HL-60 (cell line): ENCODE results near the gene ANO7.

Experiments used
- DNase-seq, 2 experiments: peaks; one replicate each; pipeline ENCODE4 v3.0.0-alpha.2; 2010 to 2020; ENCODE audit warnings: low read depth in 1 of 2, low spot score in 1 of 2
- H3K27ac ChIP-seq: fragments of 250-450 bp; sonication (Bioruptor Pico); replicated peaks from 2 replicates; pipeline ENCODE4 v1.5.1; 2020; ENCODE audit warnings: mild to moderate bottlenecking, moderate library complexity
- H3K27me3 ChIP-seq: fragments of 250-450 bp; sonication (Bioruptor Pico); 2 replicates; pipeline ENCODE4 v1.5.1; 2021; ENCODE audit warnings: mild to moderate bottlenecking, moderate library complexity; ENCODE audit not compliant: insufficient read depth, poor library complexity, severe bottlenecking
- H3K4me3 ChIP-seq: replicated peaks from 2 replicates; pipeline ENCODE4 v1.5.1; 2011; ENCODE audit warnings: mild to moderate bottlenecking, control low read depth, low read length; ENCODE audit not compliant: insufficient read depth
- GABPA ChIP-seq: IDR thresholded peaks from 2 replicates; pipeline ENCODE4 v1.6.1; 2012; ENCODE audit warnings: low read depth
- POLR2AphosphoS5 ChIP-seq: IDR thresholded peaks from 2 replicates; pipeline ENCODE4 v1.6.1; 2012; ENCODE audit warnings: low read depth
- SPI1 ChIP-seq: IDR thresholded peaks from 2 replicates; pipeline ENCODE4 v1.6.1; 2012; ENCODE audit warnings: low read depth, mild to moderate bottlenecking, borderline replicate concordance
- TF ChIP-seq, protein P1 (sequence below): IDR thresholded peaks from one replicate; pipeline ENCODE4 v1.5.1; 2011; ENCODE audit warnings: low read length, control low read depth, inconsistent platforms; ENCODE audit not compliant: insufficient read depth
- TF ChIP-seq, protein P2 (sequence below): IDR thresholded peaks from 2 replicates; pipeline ENCODE4 v1.6.1; 2012; ENCODE audit warnings: low read depth; ENCODE audit not compliant: insufficient replicate concordance

The ANO7 gene

DNA sequence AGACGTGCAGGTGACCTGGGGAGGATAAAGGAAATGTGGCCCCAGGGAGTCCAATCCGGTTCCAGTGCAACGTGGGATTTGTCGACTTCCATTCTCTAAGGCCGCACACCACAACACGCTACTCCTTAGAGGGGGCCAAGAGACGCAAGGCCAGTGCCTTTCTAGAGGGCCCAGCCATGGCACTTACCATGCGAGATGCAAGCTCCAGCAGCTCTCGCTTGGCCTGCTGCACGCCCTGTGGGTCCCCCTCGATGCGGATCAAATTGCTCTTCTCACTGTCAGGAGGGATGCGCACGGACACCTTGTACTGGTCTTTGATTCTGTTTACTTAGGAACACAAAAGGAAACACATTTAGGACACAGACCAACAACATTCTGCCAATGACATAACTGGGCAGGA lies 61.2 kb downstream of the ANO7 start:
- no peak for TF ChIP-seq SPI1
- TF ChIP-seq GABPA = no peak
- TF ChIP-seq, protein P1, sequence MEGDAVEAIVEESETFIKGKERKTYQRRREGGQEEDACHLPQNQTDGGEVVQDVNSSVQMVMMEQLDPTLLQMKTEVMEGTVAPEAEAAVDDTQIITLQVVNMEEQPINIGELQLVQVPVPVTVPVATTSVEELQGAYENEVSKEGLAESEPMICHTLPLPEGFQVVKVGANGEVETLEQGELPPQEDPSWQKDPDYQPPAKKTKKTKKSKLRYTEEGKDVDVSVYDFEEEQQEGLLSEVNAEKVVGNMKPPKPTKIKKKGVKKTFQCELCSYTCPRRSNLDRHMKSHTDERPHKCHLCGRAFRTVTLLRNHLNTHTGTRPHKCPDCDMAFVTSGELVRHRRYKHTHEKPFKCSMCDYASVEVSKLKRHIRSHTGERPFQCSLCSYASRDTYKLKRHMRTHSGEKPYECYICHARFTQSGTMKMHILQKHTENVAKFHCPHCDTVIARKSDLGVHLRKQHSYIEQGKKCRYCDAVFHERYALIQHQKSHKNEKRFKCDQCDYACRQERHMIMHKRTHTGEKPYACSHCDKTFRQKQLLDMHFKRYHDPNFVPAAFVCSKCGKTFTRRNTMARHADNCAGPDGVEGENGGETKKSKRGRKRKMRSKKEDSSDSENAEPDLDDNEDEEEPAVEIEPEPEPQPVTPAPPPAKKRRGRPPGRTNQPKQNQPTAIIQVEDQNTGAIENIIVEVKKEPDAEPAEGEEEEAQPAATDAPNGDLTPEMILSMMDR = no peak
- no peak for TF ChIP-seq POLR2AphosphoS5
- TF ChIP-seq, protein P2, sequence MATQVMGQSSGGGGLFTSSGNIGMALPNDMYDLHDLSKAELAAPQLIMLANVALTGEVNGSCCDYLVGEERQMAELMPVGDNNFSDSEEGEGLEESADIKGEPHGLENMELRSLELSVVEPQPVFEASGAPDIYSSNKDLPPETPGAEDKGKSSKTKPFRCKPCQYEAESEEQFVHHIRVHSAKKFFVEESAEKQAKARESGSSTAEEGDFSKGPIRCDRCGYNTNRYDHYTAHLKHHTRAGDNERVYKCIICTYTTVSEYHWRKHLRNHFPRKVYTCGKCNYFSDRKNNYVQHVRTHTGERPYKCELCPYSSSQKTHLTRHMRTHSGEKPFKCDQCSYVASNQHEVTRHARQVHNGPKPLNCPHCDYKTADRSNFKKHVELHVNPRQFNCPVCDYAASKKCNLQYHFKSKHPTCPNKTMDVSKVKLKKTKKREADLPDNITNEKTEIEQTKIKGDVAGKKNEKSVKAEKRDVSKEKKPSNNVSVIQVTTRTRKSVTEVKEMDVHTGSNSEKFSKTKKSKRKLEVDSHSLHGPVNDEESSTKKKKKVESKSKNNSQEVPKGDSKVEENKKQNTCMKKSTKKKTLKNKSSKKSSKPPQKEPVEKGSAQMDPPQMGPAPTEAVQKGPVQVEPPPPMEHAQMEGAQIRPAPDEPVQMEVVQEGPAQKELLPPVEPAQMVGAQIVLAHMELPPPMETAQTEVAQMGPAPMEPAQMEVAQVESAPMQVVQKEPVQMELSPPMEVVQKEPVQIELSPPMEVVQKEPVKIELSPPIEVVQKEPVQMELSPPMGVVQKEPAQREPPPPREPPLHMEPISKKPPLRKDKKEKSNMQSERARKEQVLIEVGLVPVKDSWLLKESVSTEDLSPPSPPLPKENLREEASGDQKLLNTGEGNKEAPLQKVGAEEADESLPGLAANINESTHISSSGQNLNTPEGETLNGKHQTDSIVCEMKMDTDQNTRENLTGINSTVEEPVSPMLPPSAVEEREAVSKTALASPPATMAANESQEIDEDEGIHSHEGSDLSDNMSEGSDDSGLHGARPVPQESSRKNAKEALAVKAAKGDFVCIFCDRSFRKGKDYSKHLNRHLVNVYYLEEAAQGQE = no peak
- Histone ChIP-seq H3K4me3 (no peak overlapping the region), H3K27me3 (no peaks in the 10 kb centered on the region), H3K27ac (no peak overlapping the region)
- DNase-seq = no peak

DNA sequence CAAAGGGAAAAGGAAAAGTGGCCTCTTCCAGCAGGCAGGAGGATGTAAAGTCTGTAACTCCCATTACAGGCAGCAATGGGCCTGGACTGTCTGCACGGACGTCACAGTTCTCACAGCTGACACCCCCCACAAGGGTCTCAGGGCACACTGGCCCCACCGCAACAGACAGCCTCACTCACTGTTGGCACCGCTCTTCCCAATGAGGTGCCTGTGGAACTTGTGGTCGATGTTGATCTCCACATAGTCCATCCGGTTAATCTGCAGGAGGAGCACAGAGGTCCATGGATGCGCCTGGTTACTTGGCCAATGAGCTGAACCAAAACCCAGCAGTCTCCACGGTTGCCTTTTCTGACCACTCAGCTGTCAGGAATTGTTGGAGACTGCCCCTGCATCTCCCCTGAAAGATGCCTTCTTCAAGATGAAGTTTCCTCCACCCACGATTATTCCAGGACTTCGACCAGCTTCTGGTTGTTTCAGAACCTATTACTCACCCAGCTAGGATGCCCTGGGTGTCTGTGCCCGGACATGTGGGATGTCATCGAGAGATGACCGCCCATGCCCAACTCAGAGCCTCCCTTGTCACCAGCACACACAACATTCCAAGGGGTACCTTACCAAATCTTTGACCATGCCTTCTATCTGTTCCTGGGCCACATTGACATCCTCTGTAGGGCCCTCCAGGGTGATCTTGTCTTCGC lies 64.5 kb downstream of the ANO7 start:
- no peak for DNase-seq

DNA sequence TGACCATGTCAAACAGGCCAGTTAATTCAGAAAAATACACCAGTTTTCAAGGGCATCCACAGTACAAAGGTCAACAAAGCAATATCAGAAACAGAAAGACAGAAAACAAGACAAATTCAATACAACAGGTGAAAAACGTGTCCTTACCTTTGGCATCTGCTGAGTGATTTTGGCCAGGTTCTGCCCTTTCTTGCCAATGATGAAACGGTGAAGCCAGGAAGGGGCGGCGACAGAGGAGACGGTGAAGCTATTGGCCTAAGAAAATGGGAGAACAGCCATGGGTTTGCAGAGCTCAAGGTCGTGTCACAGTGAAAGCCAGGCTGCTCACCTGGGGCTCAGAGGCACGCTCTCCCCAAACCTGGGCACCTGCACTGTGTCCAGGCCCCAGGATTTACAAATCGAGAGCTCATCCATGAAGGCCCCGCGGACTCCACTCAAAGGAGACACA lies 66.5 kb downstream of the ANO7 start:
- Histone ChIP-seq H3K27me3 (no peaks in the 10 kb centered on the region), H3K27ac (no peak overlapping the region), H3K4me3 (no peak overlapping the region)
- TF ChIP-seq SPI1 (no peak), POLR2AphosphoS5 (no peak), GABPA (no peak)
- TF ChIP-seq, protein P1 = no peak
- TF ChIP-seq, protein P2 = no peak
- DNase-seq = no peak

More for the DNA sequence above, 64.5 kb downstream of the ANO7 start:
- Histone ChIP-seq H3K27me3 (no peaks in the 10 kb centered on the region), H3K4me3 (no peak overlapping the region), H3K27ac (no peak overlapping the region)
- TF ChIP-seq, protein P1 = no peak
- TF ChIP-seq, protein P2 = no peak
- TF ChIP-seq POLR2AphosphoS5 (no peak), SPI1 (no peak), GABPA (no peak)
